HG03439 (cell line): ENCODE data around the gene GARNL3.

Experiments
- ATAC-seq: cut with Tn5 transposase; IDR thresholded peaks from one replicate; pipeline ENCODE4 v1.9.1; 2021; ENCODE audit warnings: mild to moderate bottlenecking, moderate library complexity; ENCODE audit not compliant: unreplicated experiment

The GARNL3 gene

GRCh38 chr9:127399736-127400269, 135.2 kb downstream of the GARNL3 start:
- no peak for ATAC-seq

GRCh38 chr9:127402401-127403090, 138.0 kb downstream of the GARNL3 start:
- ATAC-seq = no peak

GRCh38 chr9:127403507-127404192, 139.1 kb downstream of the GARNL3 start:
- no peak for ATAC-seq

- no peak for ATAC-seq
Observed at GRCh38 chr9:127404631-127405030, 140.1 kb downstream of the GARNL3 start.

GRCh38 chr9:127405344-127406125, 141.0 kb downstream of the GARNL3 start:
- no peak for ATAC-seq

- no peak for ATAC-seq
Observed at GRCh38 chr9:127406799-127407491, 142.4 kb downstream of the GARNL3 start.

- no peak for ATAC-seq
Observed at GRCh38 chr9:127407492-127407843, 142.9 kb downstream of the GARNL3 start.

GRCh38 chr9:127411122-127411521, 146.5 kb downstream of the GARNL3 start:
- ATAC-seq = no peak

- ATAC-seq = no peak
Observed at GRCh38 chr9:127415141-127415540, 150.6 kb downstream of the GARNL3 start.

GRCh38 chr9:127415657-127416056, 151.1 kb downstream of the GARNL3 start:
- ATAC-seq = no peak

GRCh38 chr9:127417131-127418036, 152.8 kb downstream of the GARNL3 start:
- no peak for ATAC-seq

- no peak for ATAC-seq
Observed at GRCh38 chr9:127418037-127418471, 153.5 kb downstream of the GARNL3 start.

GRCh38 chr9:127419348-127419747, 154.8 kb downstream of the GARNL3 start:
- ATAC-seq = no peak

- no peak for ATAC-seq
Observed at GRCh38 chr9:127421057-127421456, 156.5 kb downstream of the GARNL3 start.

- no peak for ATAC-seq
Observed at GRCh38 chr9:127422133-127422782, 157.7 kb downstream of the GARNL3 start.

GRCh38 chr9:127422787-127423186, 158.2 kb downstream of the GARNL3 start:
- ATAC-seq = no peak

GRCh38 chr9:127423476-127423933, 158.9 kb downstream of the GARNL3 start:
- no peak for ATAC-seq

- peak; percentile 86 for ATAC-seq
Observed at GRCh38 chr9:127423934-127424675, 159.5 kb downstream of the GARNL3 start, which contains the start of gene ZNF79. TSS of gene ZNF79 (plus strand) at chr9:127424382. CDS start at chr9:127424788, 406 bp downstream.

GRCh38 chr9:127424676-127424999, 160.1 kb downstream of the GARNL3 start:
- ATAC-seq = no peak
